HG03565 (cell line): Measurements from ENCODE around the gene WDR83.
"Not testable (repeated sequence)": the region's sequence is repeated elsewhere in the genome, so short reads cannot be mapped to it uniquely, and the experiment has no call there.

Source experiments
- ATAC-seq: cut with Tn5 transposase; IDR thresholded peaks from one replicate; pipeline ENCODE4 v1.9.1; 2021; ENCODE audit warnings: mild to moderate bottlenecking, moderate library complexity; ENCODE audit not compliant: unreplicated experiment

The WDR83 gene

DNA sequence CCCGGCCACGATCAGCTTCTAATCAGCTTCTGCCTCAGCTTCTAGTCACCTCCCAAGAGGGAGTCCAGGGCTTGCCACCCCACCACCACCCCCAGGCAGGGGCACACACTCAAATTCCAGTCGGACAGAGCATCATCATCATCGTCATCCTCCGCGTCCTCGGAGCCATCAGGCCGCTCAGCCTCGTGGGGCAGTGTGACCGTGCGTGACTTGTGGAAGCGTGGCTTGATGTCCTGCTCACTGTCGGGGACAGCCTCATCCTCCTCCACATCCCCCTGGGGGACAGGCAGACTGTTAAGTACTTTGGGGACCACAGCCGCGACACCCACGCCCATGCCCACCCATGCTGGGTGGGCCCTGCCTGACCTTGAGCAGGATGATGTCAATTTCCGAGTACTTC, 44.6 kb downstream of the WDR83 start:
- ATAC-seq: no peak

DNA sequence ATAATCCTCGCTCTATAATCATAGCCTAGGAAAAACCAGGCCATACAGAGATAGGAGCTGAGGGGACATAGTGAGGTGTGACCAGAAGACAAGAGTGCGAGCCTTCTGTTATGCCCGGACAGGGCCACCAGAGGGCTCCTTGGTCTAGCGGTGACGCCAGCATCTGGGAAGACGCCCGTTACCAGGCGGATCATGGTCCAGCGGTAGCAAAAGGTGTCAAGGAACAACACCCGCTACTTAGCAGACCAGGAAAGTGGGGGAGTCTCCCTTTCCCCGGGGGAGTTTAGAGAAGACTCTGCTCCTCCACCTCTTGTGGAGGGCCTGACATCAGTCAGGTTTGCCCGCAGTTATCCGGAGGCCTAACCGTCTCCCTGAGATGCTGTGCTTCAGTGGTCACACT, 45.5 kb downstream of the WDR83 start:
- not testable (repeated sequence) for ATAC-seq

DNA sequence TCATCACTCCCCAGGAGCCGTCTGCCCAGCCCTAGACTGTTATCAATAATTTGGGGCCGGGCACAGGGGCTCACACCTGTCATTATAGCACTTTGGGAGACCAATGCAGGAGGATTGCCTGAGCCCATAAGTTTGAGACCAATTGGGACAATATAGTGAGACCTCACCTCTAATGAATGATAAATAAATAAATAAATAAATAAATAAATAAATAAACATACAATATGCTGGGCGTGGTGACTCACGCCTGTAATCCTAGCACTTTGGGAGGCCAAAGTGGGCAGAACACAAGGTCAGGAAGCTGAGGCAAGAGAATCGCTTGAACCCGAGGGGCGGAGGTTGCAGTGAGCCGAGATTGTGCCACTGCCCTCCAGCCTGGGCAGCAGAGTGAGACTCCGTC, 46.7 kb downstream of the WDR83 start:
- ATAC-seq: not testable (repeated sequence)

DNA sequence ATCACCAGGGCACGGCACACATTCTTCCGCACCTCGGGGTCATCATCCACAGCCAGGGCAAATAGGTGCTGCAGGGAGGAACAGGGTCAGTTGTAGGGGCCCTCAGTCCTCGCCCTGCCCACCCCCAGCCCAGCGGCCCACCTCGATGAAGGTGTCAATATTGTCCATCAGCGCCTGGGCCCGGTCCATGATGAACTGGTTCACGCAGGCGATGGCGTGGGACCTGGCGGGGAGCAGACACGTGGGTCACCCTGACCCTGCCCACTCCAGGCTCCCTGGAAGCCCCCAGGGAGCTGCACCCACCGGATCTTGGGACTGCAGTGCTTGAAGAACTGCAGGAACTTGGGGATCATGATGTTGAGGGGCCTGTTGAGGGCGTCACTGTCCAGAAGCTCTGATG, 48.5 kb downstream of the WDR83 start:
- ATAC-seq: no peak

DNA sequence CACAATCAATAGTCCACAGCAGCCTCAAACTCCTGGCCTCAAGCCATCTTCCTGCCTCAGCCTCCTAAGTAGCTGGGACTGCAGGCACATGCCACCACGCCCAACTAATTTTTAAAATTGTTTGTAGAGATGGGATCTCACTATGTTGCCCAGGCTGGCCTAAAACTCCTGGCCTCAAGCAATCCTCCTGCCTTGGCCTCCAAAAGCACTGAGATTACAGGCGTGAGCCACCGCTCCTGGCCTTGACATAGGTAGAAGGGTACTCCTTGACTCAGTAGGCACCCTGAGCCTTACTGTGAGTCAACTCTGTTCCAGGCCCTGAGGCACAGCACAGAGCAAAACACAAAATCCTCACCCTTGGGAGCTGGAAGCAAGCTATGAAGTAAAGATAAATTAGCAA, 49.3 kb downstream of the WDR83 start:
- no peak for ATAC-seq

DNA sequence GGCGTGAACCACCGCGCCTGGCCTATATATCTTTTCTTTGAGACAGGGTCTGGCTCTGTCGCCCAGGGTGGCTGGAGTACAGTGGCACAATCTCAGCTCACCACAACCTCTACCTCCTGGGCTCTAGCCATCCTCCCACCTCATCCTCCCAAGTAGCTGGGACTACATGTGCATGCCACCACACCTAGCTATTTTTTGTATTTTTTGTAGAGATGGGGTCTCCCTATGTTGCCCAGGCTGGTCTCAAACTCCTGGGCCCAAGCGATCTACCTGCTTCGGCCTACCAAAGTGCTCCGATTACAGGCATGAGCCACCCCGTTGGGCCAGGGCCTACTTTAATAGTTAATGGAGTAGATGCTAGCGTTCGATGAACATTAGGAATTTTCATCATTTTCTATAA, 53.7 kb downstream of the WDR83 start:
- ATAC-seq: no peak

DNA sequence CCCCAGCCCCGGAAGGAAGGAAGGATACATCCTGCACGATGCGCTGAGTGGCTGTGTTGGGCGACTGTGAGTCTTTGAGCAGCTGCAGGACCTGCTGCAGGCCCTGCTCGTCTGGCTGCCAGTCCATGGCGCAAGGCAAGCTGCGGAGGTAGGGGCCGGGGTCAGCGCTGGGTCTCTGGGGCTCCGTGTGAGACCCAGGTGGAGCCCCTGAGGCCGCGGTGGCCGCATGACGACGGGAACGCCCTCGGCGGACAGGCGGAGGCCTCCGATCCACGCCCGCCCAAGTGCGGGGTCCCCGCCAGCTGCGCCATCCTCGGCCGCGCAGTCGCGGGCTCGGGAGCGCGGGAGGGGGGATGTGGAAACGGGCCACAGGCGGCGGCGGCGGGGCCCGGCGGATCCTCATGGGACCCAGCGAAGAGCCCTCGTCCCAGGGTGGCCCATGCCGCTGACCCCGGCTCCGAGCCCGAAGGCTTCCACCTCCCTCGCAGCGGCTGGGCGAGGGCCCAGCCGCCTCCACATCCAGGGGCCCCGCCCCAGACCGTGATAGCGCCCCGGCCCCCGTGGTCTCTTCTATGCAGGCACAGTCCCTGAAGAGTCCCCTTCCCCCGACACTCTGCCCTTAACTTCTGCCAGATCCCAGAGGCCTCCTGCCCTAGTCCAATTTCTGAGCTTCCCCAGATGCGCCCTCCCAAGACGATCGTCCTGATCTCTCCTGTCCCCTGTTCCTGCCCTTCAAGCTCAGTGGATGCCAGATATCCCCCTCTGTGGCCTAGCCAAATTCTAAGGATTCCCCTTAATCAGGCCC, 54.4 kb downstream of the WDR83 start:
- no peak for ATAC-seq

DNA sequence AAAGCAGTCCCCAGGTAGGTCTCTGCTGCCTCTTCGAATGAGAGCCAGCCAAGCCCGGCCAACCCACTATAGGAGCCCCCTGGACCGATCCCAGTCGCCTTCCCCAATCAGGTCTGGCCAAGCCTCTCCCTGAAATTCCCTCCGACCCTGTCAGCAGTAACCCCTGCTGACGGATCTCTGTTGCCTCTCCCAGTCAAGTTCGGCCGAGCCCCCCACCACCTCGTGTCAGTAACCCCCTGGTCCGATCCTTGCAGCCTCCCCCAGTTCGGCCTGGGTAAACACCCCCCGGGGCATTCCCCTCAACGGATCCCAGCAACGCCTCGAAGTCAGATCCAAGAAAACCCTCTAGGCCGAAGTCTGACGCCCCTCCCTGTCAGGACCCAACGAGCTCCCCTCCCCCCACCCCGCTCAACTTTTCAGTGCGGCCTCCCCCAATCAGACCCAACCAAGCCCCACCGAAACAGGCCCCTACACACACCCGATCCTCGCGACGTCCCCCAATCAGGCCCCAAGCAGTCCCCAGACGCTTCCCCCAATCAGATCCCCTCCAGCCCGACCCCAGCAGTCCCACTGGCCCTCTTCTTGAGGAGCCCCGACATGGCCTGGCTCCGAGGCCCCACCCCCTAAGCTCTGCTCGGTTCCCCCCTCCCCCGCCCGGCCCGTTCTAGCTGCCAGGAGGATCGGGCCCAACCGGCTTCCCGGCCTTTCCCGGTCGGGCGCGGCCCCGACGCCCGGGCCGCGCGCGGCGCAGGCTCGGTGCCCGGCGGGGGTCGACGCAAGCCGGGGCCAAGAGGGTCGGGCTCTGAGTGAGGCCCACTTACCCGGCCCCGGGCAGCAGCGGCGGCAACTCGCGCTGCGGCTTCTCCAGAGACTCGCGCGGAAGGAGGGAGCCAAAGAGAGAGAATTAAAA, 55.3 kb downstream of the WDR83 start:
- peak; percentile 4 for ATAC-seq

DNA sequence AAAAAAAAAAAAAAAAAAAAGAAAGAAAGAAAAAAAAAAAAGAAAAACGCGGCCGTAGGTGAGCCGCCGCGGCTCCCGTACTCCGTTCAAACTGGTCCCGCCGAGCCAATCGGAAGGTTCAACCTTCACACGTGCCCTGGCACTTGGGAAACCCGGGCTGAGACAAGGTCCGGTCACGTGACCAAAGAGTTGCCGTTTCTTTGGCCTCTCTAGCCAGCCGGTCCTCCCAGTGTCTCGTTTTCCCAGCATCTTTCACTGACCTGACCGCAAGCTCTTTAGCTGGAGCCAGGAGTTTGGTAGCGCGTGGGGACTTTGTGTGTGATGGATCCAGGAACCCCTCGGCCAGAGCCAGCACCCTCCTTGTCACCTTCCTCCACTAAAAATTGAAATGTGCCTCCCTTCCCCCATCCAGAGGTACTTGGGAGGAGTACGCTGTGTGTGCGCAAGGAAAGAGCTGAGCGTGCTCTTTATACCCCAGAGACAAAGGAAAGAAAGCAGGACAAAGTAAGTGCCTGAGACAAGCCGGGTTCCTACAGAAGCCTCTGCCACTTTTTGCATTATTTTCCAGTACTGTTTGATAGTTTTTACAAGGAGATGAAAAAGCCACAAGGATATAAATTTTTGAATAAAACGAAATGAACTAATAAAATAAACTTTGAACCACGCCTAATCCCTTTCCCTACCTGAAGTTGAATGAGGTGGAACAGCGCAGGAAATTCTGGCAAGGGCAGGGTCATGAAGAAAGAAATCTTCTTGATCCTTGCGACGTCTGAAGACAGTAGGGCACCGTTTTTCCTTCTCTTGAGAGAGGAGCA, 56.2 kb downstream of the WDR83 start:
- peak; percentile 70 for ATAC-seq

DNA sequence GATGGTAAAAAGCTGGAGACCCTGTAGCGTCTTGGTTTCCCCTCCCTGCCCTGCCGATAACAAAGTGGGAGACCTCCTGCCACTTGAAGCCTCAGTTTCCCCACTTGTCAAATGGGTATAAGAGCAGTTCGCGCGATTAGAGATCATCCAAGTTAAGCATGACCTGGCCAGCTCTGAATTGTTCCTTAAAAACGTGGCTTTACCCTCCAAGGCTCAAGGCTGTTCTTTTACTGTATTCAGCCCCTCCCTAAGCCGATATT, 56.7 kb downstream of the WDR83 start:
- ATAC-seq: no peak

DNA sequence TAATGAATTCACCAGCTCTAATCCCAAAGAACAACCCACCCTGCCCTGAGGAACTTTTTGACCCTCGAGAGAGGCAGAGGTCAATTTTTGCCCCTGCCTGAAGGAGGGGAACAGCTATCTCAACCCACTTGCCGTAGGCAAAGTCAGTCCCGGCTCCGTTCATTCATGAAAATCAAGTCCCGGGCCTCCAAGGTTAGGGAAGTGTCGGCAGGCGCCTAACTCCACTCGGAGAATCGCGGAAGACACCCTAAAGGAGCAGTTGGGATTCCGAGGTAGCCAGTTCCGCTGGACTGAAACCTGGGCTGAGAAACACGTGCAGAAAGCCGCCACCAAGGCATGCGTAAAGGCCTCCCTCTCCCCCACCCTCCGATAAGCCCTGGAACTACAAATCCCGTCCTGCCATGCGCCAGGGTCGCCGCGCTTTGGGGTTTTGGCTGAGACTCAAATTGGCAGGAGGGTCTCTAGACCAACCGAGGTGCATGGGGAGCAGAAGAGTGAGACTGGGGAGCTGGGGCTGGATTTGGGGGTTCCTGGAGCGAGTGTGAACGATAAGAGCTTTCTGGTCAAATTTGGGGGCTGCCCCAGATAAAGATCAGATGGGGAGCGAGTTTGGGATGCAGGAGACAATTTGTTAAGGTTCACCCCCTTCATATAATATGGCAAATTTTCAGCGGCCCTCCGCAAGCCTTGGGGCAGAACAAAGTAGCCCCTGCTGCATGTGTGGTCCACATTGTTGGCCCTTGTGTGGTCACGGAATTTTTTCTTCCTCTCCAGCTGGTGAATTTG, 57.2 kb downstream of the WDR83 start, which contains the start of gene TNPO2:
TNPO2 (minus strand) TSS at position 292 of the 786 bp plus-strand sequence. CDS start 2,955 bp downstream, outside the sequence.
- ATAC-seq: no peak
